HL-60/S4 treated with phorbol 12-myristate 13-acetate at 8.2 ng/mL for 4 days and 3 days (cell line): ENCODE results near the gene GET3.
"Not testable (repeated sequence)": the region's sequence is repeated elsewhere in the genome, so short reads cannot be mapped to it uniquely, and the experiment has no call there.

ENCODE experiments used
- in situ Hi-C: fragments of 300-500 bp; cut with MboI; formaldehyde crosslinking; loops from 2 replicates; pipeline ENCODE4 v1.15.0; 2022; ENCODE audit warnings: low sequenced_read_pairs

GET3 gene

GRCh38 chr19:12736995-12737834 lies at the start of gene GET3:
GET3 (plus strand) TSS chr19:12737497; CDS start chr19:12737506, 9 bp downstream.
- in situ Hi-C loops = no loop called here

GRCh38 chr19:12689012-12689411 lies 48.3 kb upstream of the GET3 start:
- in situ Hi-C loops = no loop called here

- in situ Hi-C loops = no loop called here
Measured at GRCh38 chr19:12689581-12690216, 47.6 kb upstream of the GET3 start.

- in situ Hi-C loops = no loop called here
Measured at GRCh38 chr19:12692960-12693359, 44.3 kb upstream of the GET3 start.

GRCh38 chr19:12694641-12695040 lies 42.7 kb upstream of the GET3 start:
- in situ Hi-C loops = no loop called here

GRCh38 chr19:12695096-12695495 lies 42.2 kb upstream of the GET3 start:
- in situ Hi-C loops = no loop called here

- in situ Hi-C loops = no loop called here
Measured at GRCh38 chr19:12695514-12695913, 41.8 kb upstream of the GET3 start.

- in situ Hi-C loops = no loop called here
Measured at GRCh38 chr19:12695997-12696365, 41.3 kb upstream of the GET3 start.

- in situ Hi-C loops = no loop called here
Measured at GRCh38 chr19:12696366-12697335, 40.6 kb upstream of the GET3 start, which contains the start of gene FBXW9. FBXW9 (minus strand) TSS chr19:12696631; CDS start chr19:12696581, 50 bp downstream.

- in situ Hi-C loops = not testable (repeated sequence)
Measured at GRCh38 chr19:12697425-12697824, 39.9 kb upstream of the GET3 start.

- in situ Hi-C loops = no loop called here
Measured at GRCh38 chr19:12698138-12698537, 39.2 kb upstream of the GET3 start.

- in situ Hi-C loops = no loop called here
Measured at GRCh38 chr19:12701596-12702282, 35.6 kb upstream of the GET3 start.

GRCh38 chr19:12703046-12703445 lies 34.3 kb upstream of the GET3 start:
- in situ Hi-C loops = no loop called here

GRCh38 chr19:12705169-12705568 lies 32.1 kb upstream of the GET3 start:
- in situ Hi-C loops = no loop called here

GRCh38 chr19:12705654-12706331 lies 31.5 kb upstream of the GET3 start:
- in situ Hi-C loops = no loop called here

- in situ Hi-C loops = no loop called here
Measured at GRCh38 chr19:12706332-12706718, 31.0 kb upstream of the GET3 start.

GRCh38 chr19:12708641-12709040 lies 28.7 kb upstream of the GET3 start:
- in situ Hi-C loops = no loop called here

GRCh38 chr19:12711187-12711586 lies 26.1 kb upstream of the GET3 start:
- in situ Hi-C loops = no loop called here

- in situ Hi-C loops = not testable (repeated sequence)
Measured at GRCh38 chr19:12712077-12712476, 25.2 kb upstream of the GET3 start.

GRCh38 chr19:12713304-12713703 lies 24.0 kb upstream of the GET3 start:
- in situ Hi-C loops = not testable (repeated sequence)
